A673 (cell line): ENCODE results near the gene ADCY3. TPM values are rescaled to one million over a fixed set of nuclear protein-coding genes. Genes with fewer than 3 reads are reported as not detected.

Experiments
- BruUV-seq: library from RNA; stranded (reverse); fragments of 400-500 nt; replicated peaks from 2 replicates; lab custom pipeline; 2021; lab: Mats Ljungman, UMichigan
- CTCF ChIA-PET: fragments of 300-600 bp; sonication (Branson Sonifier 250); formaldehyde crosslinking; loops from one replicate; lab custom pipeline; 2022; ENCODE audit warnings: antibody characterized with exemption; lab: Charles Lee
- POLR2A ChIA-PET: fragments of 300-600 bp; sonication (Branson Sonifier 250); formaldehyde crosslinking; loops from one replicate; lab custom pipeline; 2022; ENCODE audit warnings: antibody characterized with exemption; ENCODE audit not compliant: low non-redundant PET; lab: Charles Lee
- DNase-seq: peaks from one replicate; pipeline ENCODE4 v3.0.0-alpha.2; 2015; ENCODE audit warnings: low spot score
- H3K27ac ChIP-seq: fragments of 200-600 bp; sonication (generic); 2 replicates; pipeline ENCODE4 v1.5.1; 2016; ENCODE audit warnings: mixed run types, low read depth, mild to moderate bottlenecking, mixed read lengths, antibody characterized with exemption, low read length; ENCODE audit not compliant: poor library complexity, severe bottlenecking
- H3K27me3 ChIP-seq: fragments of 200-600 bp; sonication (generic); replicated peaks from 2 replicates; pipeline ENCODE4 v1.6.1; 2017; ENCODE audit warnings: mixed run types, low read depth, mild to moderate bottlenecking, mixed read lengths, antibody characterized with exemption, low read length; ENCODE audit not compliant: insufficient read depth, poor library complexity
- H3K36me3 ChIP-seq: fragments of 200-600 bp; sonication (generic); 2 replicates; pipeline ENCODE4 v1.6.1; 2016; ENCODE audit warnings: mixed run types, mild to moderate bottlenecking, mixed read lengths, antibody characterized with exemption, low read length; ENCODE audit not compliant: insufficient read depth, poor library complexity, severe bottlenecking
- H3K4me1 ChIP-seq: fragments of 200-600 bp; sonication (generic); 2 replicates; pipeline ENCODE4 v1.6.1; 2017; ENCODE audit warnings: mixed run types, mild to moderate bottlenecking, mixed read lengths, antibody characterized with exemption, low read length; ENCODE audit not compliant: insufficient read depth, poor library complexity, severe bottlenecking
- H3K4me3 ChIP-seq: fragments of 200-600 bp; sonication (generic); 2 replicates; pipeline ENCODE4 v1.5.1; 2016; ENCODE audit warnings: low read depth, mixed run types, mild to moderate bottlenecking, mixed read lengths, low read length; ENCODE audit not compliant: poor library complexity, severe bottlenecking
- H3K9me3 ChIP-seq: fragments of 200-600 bp; sonication (generic); 2 replicates; pipeline ENCODE4 v1.6.1; 2016; ENCODE audit warnings: mixed run types, low read depth, mild to moderate bottlenecking, mixed read lengths, antibody characterized with exemption, low read length; ENCODE audit not compliant: poor library complexity, severe bottlenecking
- EZH2 ChIP-seq: fragments of 200-600 bp; sonication (generic); IDR thresholded peaks from 2 replicates; pipeline ENCODE4 v1.6.1; 2017; ENCODE audit warnings: borderline replicate concordance, low read depth, mild to moderate bottlenecking, mixed read lengths, antibody characterized with exemption, low read length; ENCODE audit not compliant: poor library complexity, severe bottlenecking
- intact Hi-C: fragments of 100-400 bp; cut with micrococcal nuclease; formaldehyde crosslinking; loops from one replicate; pipeline ENCODE4 v1.10.0; 2022; ENCODE audit not compliant: unreplicated experiment
- total RNA-seq: library from RNA; stranded (reverse); gene quantifications from 2 replicates; pipeline ENCODE4 v1.2.3, GENCODE V29; 2021
- TF ChIP-seq, protein P1 (sequence below): fragments of 300-800, 200-600 bp; sonication (generic); conservative IDR thresholded peaks from 2 replicates; pipeline ENCODE4 v1.5.1; 2017; ENCODE audit warnings: low read depth, mild to moderate bottlenecking, antibody characterized with exemption, low read length, moderate library complexity, mixed read lengths

Gene ADCY3
- total RNA-seq, 1 experiment from 2014 or later, result 42.2 TPM

- Histone ChIP-seq H3K4me3 (no peak overlapping the region), H3K36me3 (no peaks in the 10 kb centered on the region), H3K9me3 (no peaks in the 10 kb centered on the region), H3K27me3 (no peaks in the 10 kb centered on the region), H3K4me1 (no peaks in the 10 kb centered on the region), H3K27ac (no peak overlapping the region)
- intact Hi-C loops, result no loop called here
- TF ChIP-seq, protein P1, sequence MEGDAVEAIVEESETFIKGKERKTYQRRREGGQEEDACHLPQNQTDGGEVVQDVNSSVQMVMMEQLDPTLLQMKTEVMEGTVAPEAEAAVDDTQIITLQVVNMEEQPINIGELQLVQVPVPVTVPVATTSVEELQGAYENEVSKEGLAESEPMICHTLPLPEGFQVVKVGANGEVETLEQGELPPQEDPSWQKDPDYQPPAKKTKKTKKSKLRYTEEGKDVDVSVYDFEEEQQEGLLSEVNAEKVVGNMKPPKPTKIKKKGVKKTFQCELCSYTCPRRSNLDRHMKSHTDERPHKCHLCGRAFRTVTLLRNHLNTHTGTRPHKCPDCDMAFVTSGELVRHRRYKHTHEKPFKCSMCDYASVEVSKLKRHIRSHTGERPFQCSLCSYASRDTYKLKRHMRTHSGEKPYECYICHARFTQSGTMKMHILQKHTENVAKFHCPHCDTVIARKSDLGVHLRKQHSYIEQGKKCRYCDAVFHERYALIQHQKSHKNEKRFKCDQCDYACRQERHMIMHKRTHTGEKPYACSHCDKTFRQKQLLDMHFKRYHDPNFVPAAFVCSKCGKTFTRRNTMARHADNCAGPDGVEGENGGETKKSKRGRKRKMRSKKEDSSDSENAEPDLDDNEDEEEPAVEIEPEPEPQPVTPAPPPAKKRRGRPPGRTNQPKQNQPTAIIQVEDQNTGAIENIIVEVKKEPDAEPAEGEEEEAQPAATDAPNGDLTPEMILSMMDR, result no peak
- TF ChIP-seq EZH2, result no peak
- CTCF ChIA-PET, result no interaction called here
- BruUV-seq, result no TSS peak
- POLR2A ChIA-PET, result no interaction called here
- no peak for DNase-seq
These were observed 44.1 kb downstream of the ADCY3 start for GRCh38 chr2:24875901-24876300.

DNA sequence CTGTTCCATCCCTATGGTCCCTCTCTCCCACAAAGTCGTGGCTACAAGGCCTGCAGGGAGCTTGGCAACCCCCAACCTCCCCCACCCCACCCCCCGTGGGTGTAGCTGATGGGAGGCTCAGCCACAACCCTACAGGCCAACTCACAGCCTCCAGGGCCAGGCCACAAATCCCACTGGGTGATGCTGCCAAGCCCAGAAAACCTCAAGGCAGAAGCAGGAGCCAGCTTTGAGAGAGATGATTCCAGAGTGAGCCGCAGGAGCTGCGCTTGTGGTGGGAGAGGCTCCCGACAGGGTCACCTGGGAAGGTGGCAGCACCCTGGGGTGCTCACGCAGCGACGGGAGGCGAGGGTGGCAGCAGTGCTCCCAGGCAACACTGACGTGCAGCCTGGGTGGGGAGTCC, 44.8 kb downstream of the ADCY3 start:
- DNase-seq, result no peak
- no peaks in the 10 kb centered on the region for H3K36me3 ChIP-seq
- ChIA-PET CTCF (no interaction called here), POLR2A (interaction anchor here (0.6 kb wide), 2 partner anchors 8 to 309 kb away, joined by 3 to 7 read pairs; no protein-coding TSS in a partner anchor)
- H3K27ac ChIP-seq, result no peak overlapping the region
- BruUV-seq, result no TSS peak
- intact Hi-C loops, result no loop called here
- H3K27me3 ChIP-seq, result no peaks in the 10 kb centered on the region
- no peaks in the 10 kb centered on the region for H3K4me1 ChIP-seq
- H3K9me3 ChIP-seq, result no peaks in the 10 kb centered on the region
- H3K4me3 ChIP-seq, result no peak overlapping the region
- TF ChIP-seq, protein P1, result no peak
- TF ChIP-seq EZH2, result no peak

GRCh38 chr2:24874035-24874434, 46.0 kb downstream of the ADCY3 start:
- Histone ChIP-seq H3K4me3 (no peak overlapping the region), H3K36me3 (no peaks in the 10 kb centered on the region), H3K27ac (no peak overlapping the region), H3K9me3 (no peaks in the 10 kb centered on the region), H3K4me1 (no peaks in the 10 kb centered on the region), H3K27me3 (no peaks in the 10 kb centered on the region)
- TF ChIP-seq EZH2, result no peak
- TF ChIP-seq, protein P1, result no peak
- BruUV-seq, result no TSS peak
- no peak for DNase-seq
- intact Hi-C loops, result no loop called here
- CTCF ChIA-PET, result no interaction called here
- POLR2A ChIA-PET, result no interaction called here
